SK-N-SH (cell line): ENCODE measurements around the gene FSHR. TPM values are rescaled to one million over a fixed set of nuclear protein-coding genes. Genes with fewer than 3 reads are reported as not detected.
A peak's percentile ranks its signal among the peaks of the same experiment; 100 is the strongest.

Experiments
- CTCF ChIA-PET: fragments of 300-600, 350-600 bp; formaldehyde crosslinking; extraction: SDS; loops from one replicate; lab custom pipeline; 2021; lab: Yijun Ruan, JAX
- POLR2A ChIA-PET: fragments of 350-600 bp; sonication (Branson Sonifier 250); formaldehyde crosslinking; extraction: SDS; loops from one replicate; lab custom pipeline; 2020; ENCODE audit warnings: antibody characterized with exemption, inconsistent platforms; lab: Yijun Ruan, JAX
- DNase-seq: peaks from one replicate; pipeline ENCODE4 v3.0.0; 2012
- H2AFZ ChIP-seq: fragments of 200-600 bp; sonication (generic); 2 replicates; pipeline ENCODE4 v1.8.1; 2016; ENCODE audit warnings: antibody characterized with exemption, mild to moderate bottlenecking, low read depth
- H3F3A ChIP-seq: fragments of 200-600 bp; sonication (generic); replicated peaks from 2 replicates; pipeline ENCODE3; 2016; ENCODE audit warnings: antibody characterized with exemption, mild to moderate bottlenecking; ENCODE audit not compliant: insufficient read depth
- H3K27ac ChIP-seq, 2 experiments: fragments of 200-500 bp in 1 of 2; fragments of 200-600 bp in 1 of 2; sonication (Bioruptor generic) in 1 of 2; sonication (generic), shearing (Covaris generic) in 1 of 2; 2 replicates each; pipeline versions ENCODE4 v1.5.1 to v1.6.1; 2014 to 2016; ENCODE audit warnings: low read depth in 2 of 2, inconsistent platforms in 1 of 2, low read length in 1 of 2, mild to moderate bottlenecking in 1 of 2, mixed read lengths in 1 of 2
- H3K27me3 ChIP-seq: fragments of 200-600 bp; sonication (generic), shearing (Covaris generic); 2 replicates; pipeline ENCODE4 v1.6.1; 2016; ENCODE audit warnings: mixed run types; ENCODE audit not compliant: insufficient read depth
- H3K36me3 ChIP-seq, 2 experiments: fragments of 200-500 bp in 1 of 2; fragments of 200-600 bp in 1 of 2; sonication (Bioruptor generic) in 1 of 2; sonication (generic) in 1 of 2; replicated peaks in 1 of 2; 2 replicates each; pipeline versions ENCODE3 to v1.5.1; 2014 to 2016; ENCODE audit warnings: low read length in 1 of 2, mild to moderate bottlenecking in 1 of 2; ENCODE audit not compliant: insufficient read depth in 2 of 2, control insufficient read depth in 1 of 2
- H3K4me1 ChIP-seq, 2 experiments: fragments of 200-500 bp in 1 of 2; fragments of 200-600 bp in 1 of 2; sonication (Bioruptor generic) in 1 of 2; sonication (generic), shearing (Covaris generic) in 1 of 2; 2 replicates each; pipeline versions ENCODE4 v1.5.1 to v1.6.1; 2014 to 2016; ENCODE audit warnings: low read depth in 1 of 2, low read length in 1 of 2, mixed run types in 1 of 2; ENCODE audit not compliant: insufficient read depth in 2 of 2, control insufficient read depth in 1 of 2
- H3K4me2 ChIP-seq: fragments of 200-600 bp; sonication (generic), shearing (Covaris generic); 2 replicates; pipeline ENCODE4 v1.6.1; 2017; ENCODE audit warnings: mixed run types
- H3K4me3 ChIP-seq, 2 experiments: fragments of 200-500 bp in 1 of 2; fragments of 200-600 bp in 1 of 2; sonication (Bioruptor generic) in 1 of 2; sonication (generic), shearing (Covaris generic) in 1 of 2; 2 replicates each; pipeline versions ENCODE4 v1.5.1 to v1.8.1; 2014 to 2016; ENCODE audit warnings: low read depth in 2 of 2, inconsistent platforms in 1 of 2, low read length in 1 of 2, mild to moderate bottlenecking in 1 of 2, mixed read lengths in 1 of 2, moderate library complexity in 1 of 2
- H3K79me2 ChIP-seq: fragments of 200-600 bp; sonication (generic); 2 replicates; pipeline ENCODE4 v1.8.1; 2017; ENCODE audit warnings: mild to moderate bottlenecking; ENCODE audit not compliant: insufficient read depth
- H3K9ac ChIP-seq: fragments of 200-600 bp; sonication (generic); 2 replicates; pipeline ENCODE4 v1.6.1; 2017; ENCODE audit warnings: mixed run types
- H3K9me2 ChIP-seq: fragments of 200-600 bp; sonication (generic); 2 replicates; pipeline ENCODE4 v1.6.1; 2017; ENCODE audit warnings: mixed run types
- H3K9me3 ChIP-seq: fragments of 200-600 bp; sonication (generic); 2 replicates; pipeline ENCODE4 v1.6.1; 2017; ENCODE audit warnings: mixed run types, mild to moderate bottlenecking, moderate library complexity
- H4K20me1 ChIP-seq: fragments of 200-600 bp; sonication (generic); 2 replicates; pipeline ENCODE4 v1.6.1; 2017; ENCODE audit warnings: mild to moderate bottlenecking, mixed run types; ENCODE audit not compliant: insufficient read depth
- EP300 ChIP-seq, 2 experiments: IDR thresholded peaks; 2 replicates each; pipeline versions ENCODE4 v1.4.0 to v1.6.1; 2012; ENCODE audit warnings: borderline replicate concordance in 1 of 2, low read depth in 1 of 2, low read length in 1 of 2
- FOSL2 ChIP-seq: IDR thresholded peaks from 2 replicates; pipeline ENCODE4 v1.4.0; 2012; ENCODE audit warnings: low read depth, mild to moderate bottlenecking, moderate library complexity, borderline replicate concordance
- FOXM1 ChIP-seq: IDR thresholded peaks from 2 replicates; pipeline ENCODE4 v1.4.0; 2012; ENCODE audit warnings: low read depth, mild to moderate bottlenecking
- JUND ChIP-seq: IDR thresholded peaks from 2 replicates; pipeline ENCODE4 v1.4.0; 2012
- MXI1 ChIP-seq: IDR thresholded peaks from 2 replicates; pipeline ENCODE4 v1.6.1; 2012; ENCODE audit warnings: mild to moderate bottlenecking, low read depth, low read length, improper control_type of control experiment
- NRF1 ChIP-seq: IDR thresholded peaks from 2 replicates; pipeline ENCODE4 v1.6.1; 2012; ENCODE audit warnings: low read depth, mild to moderate bottlenecking, low read length
- RCOR1 ChIP-seq: fragments of 150-350 bp; IDR thresholded peaks from 2 replicates; pipeline ENCODE4 v1.6.1; 2017; ENCODE audit warnings: antibody characterized with exemption, low read length
- RFX5 ChIP-seq: IDR thresholded peaks from 2 replicates; pipeline ENCODE4 v1.6.1; 2012; ENCODE audit warnings: mild to moderate bottlenecking, improper control_type of control experiment, low read length
- RXRA ChIP-seq: IDR thresholded peaks from 2 replicates; pipeline ENCODE4 v1.4.0; 2012; ENCODE audit warnings: low read depth, mild to moderate bottlenecking, borderline replicate concordance
- SIN3A ChIP-seq: IDR thresholded peaks from 2 replicates; pipeline ENCODE4 v1.6.1; 2012; ENCODE audit warnings: low read depth, mild to moderate bottlenecking, low read length, moderate library complexity, borderline replicate concordance
- SMC3 ChIP-seq: IDR thresholded peaks from 2 replicates; pipeline ENCODE4 v1.6.1; 2012; ENCODE audit warnings: low read depth, low read length, improper control_type of control experiment
- YY1 ChIP-seq: IDR thresholded peaks from 2 replicates; pipeline ENCODE4 v1.4.0; 2012; ENCODE audit warnings: low read depth, mild to moderate bottlenecking
- ZBTB33 ChIP-seq: IDR thresholded peaks from 2 replicates; pipeline ENCODE4 v1.4.0; 2012; ENCODE audit warnings: low read depth, borderline replicate concordance
- WGBS: methylation state at CpG from one replicate; pipeline ENCODE4 v1.1.6; 2017; ENCODE audit warnings: low lambda C conversion rate; 5-methylcytosine and 5-hydroxymethylcytosine counted together
- polyA plus RNA-seq, 3 experiments: library from polyadenylated mRNA; depleted of rRNA; stranded (reverse); fragments of >200 nt; gene quantifications; 2 replicates each; pipeline ENCODE4 v1.2.3, GENCODE V29; 2012
- TF ChIP-seq, protein P1 (sequence below): IDR thresholded peaks from 2 replicates; pipeline ENCODE4 v1.6.1; 2012; ENCODE audit warnings: mild to moderate bottlenecking, low read depth, low read length, moderate library complexity
- TF ChIP-seq, protein P2 (sequence below): fragments of 200-600 bp; sonication (generic); IDR thresholded peaks from 2 replicates; pipeline ENCODE4 v1.6.1; 2017; ENCODE audit warnings: antibody characterized with exemption, mild to moderate bottlenecking, moderate library complexity

FSHR gene
- polyA plus RNA-seq, 1 of the 3 experiments (the other 2 are of a cell fraction) = not detected

GRCh38 chr2:49113046-49113445, 41.3 kb downstream of the FSHR start:
- Histone ChIP-seq H3K4me1 (peaks cover 0 to 8% of the 10 kb centered on the region in 2 experiments; a peak in 1 of 4 replicates), H3K27ac (no peak overlapping the region), H3K4me2 (no peak overlapping the region), H3F3A (no peaks in the 10 kb centered on the region), H2AFZ (no peak overlapping the region), H3K9me2 (no peaks in the 10 kb centered on the region), H3K79me2 (no peaks in the 10 kb centered on the region), H3K9me3 (no peaks in the 10 kb centered on the region), H3K9ac (no peak overlapping the region), H3K36me3 (no peaks in the 10 kb centered on the region), H3K4me3 (no peak overlapping the region), H4K20me1 (no peaks in the 10 kb centered on the region), H3K27me3 (no peaks in the 10 kb centered on the region)
- WGBS = 21% methylated on average over 2 of the region's 2 CpGs
- ChIA-PET POLR2A (no interaction called here), CTCF (interaction anchor here (1.2 kb wide), 1 partner anchor 11 kb away, joined by 3 read pairs; no protein-coding TSS in a partner anchor)
- TF ChIP-seq EP300 (IDR thresholded peaks at IDR 0.05; ENCODE audit: borderline replicate concordance in 1 of 2, low read depth in 1 of 2, low read length in 1 of 2) = peak in 1 of 2 experiments; percentile 13; a peak in 1 of 4 replicates
- TF ChIP-seq, protein P1, sequence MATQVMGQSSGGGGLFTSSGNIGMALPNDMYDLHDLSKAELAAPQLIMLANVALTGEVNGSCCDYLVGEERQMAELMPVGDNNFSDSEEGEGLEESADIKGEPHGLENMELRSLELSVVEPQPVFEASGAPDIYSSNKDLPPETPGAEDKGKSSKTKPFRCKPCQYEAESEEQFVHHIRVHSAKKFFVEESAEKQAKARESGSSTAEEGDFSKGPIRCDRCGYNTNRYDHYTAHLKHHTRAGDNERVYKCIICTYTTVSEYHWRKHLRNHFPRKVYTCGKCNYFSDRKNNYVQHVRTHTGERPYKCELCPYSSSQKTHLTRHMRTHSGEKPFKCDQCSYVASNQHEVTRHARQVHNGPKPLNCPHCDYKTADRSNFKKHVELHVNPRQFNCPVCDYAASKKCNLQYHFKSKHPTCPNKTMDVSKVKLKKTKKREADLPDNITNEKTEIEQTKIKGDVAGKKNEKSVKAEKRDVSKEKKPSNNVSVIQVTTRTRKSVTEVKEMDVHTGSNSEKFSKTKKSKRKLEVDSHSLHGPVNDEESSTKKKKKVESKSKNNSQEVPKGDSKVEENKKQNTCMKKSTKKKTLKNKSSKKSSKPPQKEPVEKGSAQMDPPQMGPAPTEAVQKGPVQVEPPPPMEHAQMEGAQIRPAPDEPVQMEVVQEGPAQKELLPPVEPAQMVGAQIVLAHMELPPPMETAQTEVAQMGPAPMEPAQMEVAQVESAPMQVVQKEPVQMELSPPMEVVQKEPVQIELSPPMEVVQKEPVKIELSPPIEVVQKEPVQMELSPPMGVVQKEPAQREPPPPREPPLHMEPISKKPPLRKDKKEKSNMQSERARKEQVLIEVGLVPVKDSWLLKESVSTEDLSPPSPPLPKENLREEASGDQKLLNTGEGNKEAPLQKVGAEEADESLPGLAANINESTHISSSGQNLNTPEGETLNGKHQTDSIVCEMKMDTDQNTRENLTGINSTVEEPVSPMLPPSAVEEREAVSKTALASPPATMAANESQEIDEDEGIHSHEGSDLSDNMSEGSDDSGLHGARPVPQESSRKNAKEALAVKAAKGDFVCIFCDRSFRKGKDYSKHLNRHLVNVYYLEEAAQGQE = no peak
- peak; percentile 5 for DNase-seq

- H3K4me1 ChIP-seq = peaks cover 0 to 8% of the 10 kb centered on the region in 2 experiments; a peak in 1 of 4 replicates
- no peak overlapping the region for H3K4me3 ChIP-seq
- no peak overlapping the region for H2AFZ ChIP-seq
- CTCF ChIA-PET = no interaction called here
- H3K27me3 ChIP-seq = no peaks in the 10 kb centered on the region
- no peak overlapping the region for H3K9ac ChIP-seq
- H3K36me3 ChIP-seq = no peaks in the 10 kb centered on the region
- no peak overlapping the region for H3K27ac ChIP-seq
- WGBS = 37% methylated on average over 7 of the region's 7 CpGs
- TF ChIP-seq RXRA (no peak), NRF1 (no peak), SMC3 (no peak), MXI1 (no peak), EP300 (IDR thresholded peaks at IDR 0.05; ENCODE audit: borderline replicate concordance in 1 of 2, low read depth in 1 of 2, low read length in 1 of 2) (no peak), RCOR1 (no peak), FOSL2 (no peak), ZBTB33 (no peak), RFX5 (no peak), SIN3A (no peak), JUND (no peak), YY1 (no peak), FOXM1 (no peak)
- TF ChIP-seq, protein P2, sequence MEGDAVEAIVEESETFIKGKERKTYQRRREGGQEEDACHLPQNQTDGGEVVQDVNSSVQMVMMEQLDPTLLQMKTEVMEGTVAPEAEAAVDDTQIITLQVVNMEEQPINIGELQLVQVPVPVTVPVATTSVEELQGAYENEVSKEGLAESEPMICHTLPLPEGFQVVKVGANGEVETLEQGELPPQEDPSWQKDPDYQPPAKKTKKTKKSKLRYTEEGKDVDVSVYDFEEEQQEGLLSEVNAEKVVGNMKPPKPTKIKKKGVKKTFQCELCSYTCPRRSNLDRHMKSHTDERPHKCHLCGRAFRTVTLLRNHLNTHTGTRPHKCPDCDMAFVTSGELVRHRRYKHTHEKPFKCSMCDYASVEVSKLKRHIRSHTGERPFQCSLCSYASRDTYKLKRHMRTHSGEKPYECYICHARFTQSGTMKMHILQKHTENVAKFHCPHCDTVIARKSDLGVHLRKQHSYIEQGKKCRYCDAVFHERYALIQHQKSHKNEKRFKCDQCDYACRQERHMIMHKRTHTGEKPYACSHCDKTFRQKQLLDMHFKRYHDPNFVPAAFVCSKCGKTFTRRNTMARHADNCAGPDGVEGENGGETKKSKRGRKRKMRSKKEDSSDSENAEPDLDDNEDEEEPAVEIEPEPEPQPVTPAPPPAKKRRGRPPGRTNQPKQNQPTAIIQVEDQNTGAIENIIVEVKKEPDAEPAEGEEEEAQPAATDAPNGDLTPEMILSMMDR = no peak
- TF ChIP-seq, protein P1 = no peak
- no peaks in the 10 kb centered on the region for H3K9me2 ChIP-seq
- H4K20me1 ChIP-seq = no peaks in the 10 kb centered on the region
- H3K4me2 ChIP-seq = no peak overlapping the region
- POLR2A ChIA-PET = no interaction called here
- H3K79me2 ChIP-seq = no peaks in the 10 kb centered on the region
- DNase-seq = no peak
- H3F3A ChIP-seq = no peaks in the 10 kb centered on the region
- no peaks in the 10 kb centered on the region for H3K9me3 ChIP-seq
Observed at GRCh38 chr2:49111456-49111855, 42.9 kb downstream of the FSHR start.
